Measurements from ENCODE around the gene RTKN. TPM values are rescaled to one million over a fixed set of nuclear protein-coding genes. Genes with fewer than 3 reads are reported as not detected.
A peak's percentile ranks its signal among the peaks of the same experiment; 100 is the strongest.
"Not testable (repeated sequence)": the region's sequence is repeated elsewhere in the genome, so short reads cannot be mapped to it uniquely, and the experiment has no call there.

RTKN gene, protein sequence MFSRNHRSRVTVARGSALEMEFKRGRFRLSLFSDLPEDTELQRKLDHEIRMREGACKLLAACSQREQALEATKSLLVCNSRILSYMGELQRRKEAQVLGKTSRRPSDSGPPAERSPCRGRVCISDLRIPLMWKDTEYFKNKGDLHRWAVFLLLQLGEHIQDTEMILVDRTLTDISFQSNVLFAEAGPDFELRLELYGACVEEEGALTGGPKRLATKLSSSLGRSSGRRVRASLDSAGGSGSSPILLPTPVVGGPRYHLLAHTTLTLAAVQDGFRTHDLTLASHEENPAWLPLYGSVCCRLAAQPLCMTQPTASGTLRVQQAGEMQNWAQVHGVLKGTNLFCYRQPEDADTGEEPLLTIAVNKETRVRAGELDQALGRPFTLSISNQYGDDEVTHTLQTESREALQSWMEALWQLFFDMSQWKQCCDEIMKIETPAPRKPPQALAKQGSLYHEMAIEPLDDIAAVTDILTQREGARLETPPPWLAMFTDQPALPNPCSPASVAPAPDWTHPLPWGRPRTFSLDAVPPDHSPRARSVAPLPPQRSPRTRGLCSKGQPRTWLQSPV
- 70.4 TPM for polyA plus RNA-seq (ENCODE audit: insufficient read length)
- long read RNA-seq, donor 1, transcript RTKN-202 (12 exons, 2,142 nt) = major isoform, 13 of 19 reads
- long read RNA-seq, donor 1, partial matches to known transcripts = 0 of 19 reads
- long read RNA-seq, donor 1, other reads (novel, unspliced or antisense) = 0 of 19 reads
- long read RNA-seq, donor 2, transcript RTKN-202 (12 exons, 2,142 nt) = major isoform, 5 of 12 reads
- long read RNA-seq, donor 2, partial matches to known transcripts = 0 of 12 reads
- long read RNA-seq, donor 2, other reads (novel, unspliced or antisense) = 0 of 12 reads
- long read RNA-seq, donor 3, transcript RTKN-202 (12 exons, 2,142 nt) = major isoform, 9 of 15 reads
- long read RNA-seq, donor 3, partial matches to known transcripts = 0 of 15 reads
- long read RNA-seq, donor 3, other reads (novel, unspliced or antisense) = 0 of 15 reads
- long read RNA-seq, donor 4, partial matches to known transcripts = 0 of 1 reads
- long read RNA-seq, donor 4, other reads (novel, unspliced or antisense) = 0 of 1 reads
- long read RNA-seq, donor 5, transcript RTKN-202 (12 exons, 2,142 nt) = major isoform, 14 of 21 reads
- long read RNA-seq, donor 5, transcript RTKN-203 (13 exons, 2,646 nt) = minor isoform, 5 of 21 reads
- long read RNA-seq, donor 5, partial matches to known transcripts = 0 of 21 reads
- long read RNA-seq, donor 5, other reads (novel, unspliced or antisense) = 0 of 21 reads
- long read RNA-seq, donor 6, transcript RTKN-202 (12 exons, 2,142 nt) = major isoform, 11 of 17 reads
- long read RNA-seq, donor 6, partial matches to known transcripts = 0 of 17 reads
- long read RNA-seq, donor 6, other reads (novel, unspliced or antisense) = 0 of 17 reads
- long read RNA-seq, donor 7, transcript RTKN-202 (12 exons, 2,142 nt) = major isoform, 12 of 24 reads
- long read RNA-seq, donor 7, partial matches to known transcripts = 0 of 24 reads
- long read RNA-seq, donor 7, other reads (novel, unspliced or antisense) = 0 of 24 reads
- long read RNA-seq, donor 8, transcript RTKN-202 (12 exons, 2,142 nt) = major isoform, 5 of 8 reads
- long read RNA-seq, donor 8, partial matches to known transcripts = 0 of 8 reads
- long read RNA-seq, donor 8, other reads (novel, unspliced or antisense) = 0 of 8 reads

DNA sequence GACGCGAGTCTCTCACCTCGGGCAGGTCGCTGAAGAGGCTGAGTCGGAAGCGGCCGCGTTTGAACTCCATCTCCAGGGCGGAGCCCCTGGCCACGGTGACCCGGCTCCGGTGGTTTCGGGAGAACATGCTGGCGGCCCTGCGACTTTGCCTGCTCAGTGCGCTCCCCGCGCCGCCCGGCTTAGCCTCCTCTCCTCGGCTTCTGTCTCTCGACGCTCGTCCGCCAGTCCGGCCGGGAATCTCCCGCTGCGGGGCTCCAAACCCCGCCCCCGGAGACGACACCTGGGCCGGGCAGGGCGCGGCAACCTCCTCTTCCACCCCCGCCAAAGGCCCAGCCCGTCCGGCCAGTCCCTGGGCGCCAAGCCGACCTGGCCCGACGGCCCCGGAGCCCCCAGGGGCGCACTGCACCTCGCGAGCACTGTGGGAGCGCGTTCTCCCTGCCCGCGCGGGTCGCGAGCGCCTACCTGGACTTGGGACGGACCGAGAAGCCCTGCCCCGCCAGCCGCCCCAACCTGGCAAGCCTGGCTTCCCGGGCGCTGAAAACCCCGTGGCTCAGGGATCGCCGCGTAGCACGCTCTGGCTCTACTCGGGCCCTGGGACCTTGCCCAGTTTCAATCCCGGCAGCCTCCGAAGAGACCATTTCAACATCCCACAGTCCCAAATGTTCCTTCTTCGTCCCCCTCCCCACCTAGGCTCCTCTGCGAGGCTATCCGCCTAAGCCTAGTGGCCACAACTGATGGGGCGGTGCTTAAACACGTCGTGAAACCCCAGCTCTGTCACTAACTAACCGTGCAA lies at the start of gene RTKN:
Gene RTKN (minus strand): TSS at position 248 of the 793 bp plus-strand sequence. CDS start 121 bp downstream, at position 127.
- peak; percentile 53 for DNase-seq

DNA sequence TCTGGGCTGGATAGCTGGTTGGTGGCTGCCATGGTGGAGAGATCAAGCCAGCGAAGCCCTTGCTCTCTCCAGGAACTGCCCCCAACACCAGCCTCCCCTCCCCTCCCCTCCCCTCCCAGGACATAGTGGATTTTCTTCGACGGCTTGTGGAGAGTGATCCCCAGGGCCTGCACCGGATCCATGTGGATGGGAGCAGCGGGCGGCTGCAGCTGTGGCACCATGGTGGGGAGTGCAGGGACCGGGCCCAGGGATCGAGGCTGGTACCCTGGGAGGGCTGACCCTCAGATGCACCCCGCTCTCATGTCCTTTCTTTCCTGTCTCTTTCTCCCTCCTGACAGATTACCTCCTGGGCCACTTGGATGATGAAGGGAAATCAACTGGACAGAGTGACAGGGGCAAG lies 48.2 kb upstream of the RTKN start:
- no peak for DNase-seq

DNA sequence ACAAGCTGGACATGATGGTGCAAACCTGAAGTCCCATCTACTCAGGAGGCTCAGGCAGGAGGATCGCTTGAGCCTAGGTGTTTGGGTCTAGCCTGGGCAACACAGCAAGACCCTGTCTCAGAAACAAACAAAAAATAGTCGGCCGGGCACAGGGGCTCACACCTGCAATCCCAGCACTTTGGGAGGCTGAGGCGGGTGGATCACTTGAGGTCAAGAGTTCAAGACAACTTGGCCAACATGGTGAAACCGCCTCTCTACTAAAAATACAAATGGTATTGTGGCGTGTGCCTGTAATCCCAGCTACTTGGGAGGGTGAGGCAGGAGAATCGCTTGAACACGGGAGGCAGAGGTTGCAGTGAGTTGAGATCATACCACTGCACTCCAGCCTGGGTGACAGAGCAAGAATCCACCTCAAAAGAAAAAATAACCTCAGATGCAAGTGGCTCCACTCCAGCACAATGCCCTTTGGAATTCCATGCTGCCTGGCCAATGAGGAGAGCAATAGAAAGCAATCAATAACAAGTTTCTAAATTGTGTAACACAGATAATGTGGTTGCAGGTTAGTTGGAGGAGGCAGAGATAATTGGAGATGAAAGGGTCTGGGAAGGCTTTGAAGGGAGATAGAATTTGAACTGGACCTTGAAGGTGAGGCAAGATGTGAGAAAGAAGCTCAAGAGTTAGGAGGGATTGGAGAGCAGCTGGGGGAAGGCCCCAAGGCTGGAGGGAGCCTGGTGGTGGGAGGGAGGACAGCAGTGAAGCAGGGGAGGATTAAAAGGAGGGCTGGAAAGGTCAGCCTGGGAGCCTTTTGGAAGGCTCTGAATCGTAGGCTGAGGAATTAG lies 47.1 kb upstream of the RTKN start:
- DNase-seq = no peak

DNA sequence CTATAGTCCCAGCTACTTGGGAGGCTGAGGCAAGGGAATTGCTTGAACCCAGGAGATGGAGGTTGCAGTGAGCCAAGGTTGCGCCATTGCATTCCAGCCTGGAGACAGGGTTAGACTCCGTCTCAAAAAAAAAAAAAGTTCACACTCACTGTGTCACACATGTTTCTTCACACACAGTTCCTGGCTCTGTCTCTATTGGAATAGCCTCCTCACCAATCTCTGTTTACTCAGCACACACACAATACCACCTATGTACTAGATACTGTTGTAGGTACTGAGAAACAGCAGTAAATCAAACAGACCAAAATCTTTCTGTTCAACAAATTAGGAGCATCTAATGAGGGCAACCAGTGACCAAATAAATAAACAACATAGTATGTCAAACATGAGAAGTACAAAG lies 44.4 kb upstream of the RTKN start:
- no peak for DNase-seq

DNA sequence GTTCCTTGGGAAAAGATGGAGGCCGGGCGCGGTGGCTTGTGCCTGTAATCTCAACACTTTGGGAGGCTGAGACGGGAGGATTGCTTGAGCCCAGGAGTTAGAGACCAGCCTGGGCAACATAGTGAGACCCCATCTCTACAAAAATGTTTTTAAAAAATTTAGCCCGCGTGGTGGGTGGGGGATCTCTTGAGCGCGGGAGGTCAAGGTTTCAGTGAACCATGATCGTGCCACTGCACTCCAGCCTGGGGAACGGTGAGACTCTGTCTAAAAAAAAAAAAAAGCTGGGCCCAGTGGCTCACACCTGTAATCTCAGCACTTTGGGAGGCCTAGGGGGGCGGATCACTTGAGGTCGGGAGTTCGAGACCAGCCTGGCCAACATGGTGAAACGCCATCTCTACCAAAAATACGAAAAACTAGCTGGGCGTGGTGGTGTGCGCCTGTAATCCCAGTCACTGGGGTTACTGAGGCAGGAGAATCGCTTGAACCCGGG lies 42.0 kb upstream of the RTKN start:
- not testable (repeated sequence) for DNase-seq

DNA sequence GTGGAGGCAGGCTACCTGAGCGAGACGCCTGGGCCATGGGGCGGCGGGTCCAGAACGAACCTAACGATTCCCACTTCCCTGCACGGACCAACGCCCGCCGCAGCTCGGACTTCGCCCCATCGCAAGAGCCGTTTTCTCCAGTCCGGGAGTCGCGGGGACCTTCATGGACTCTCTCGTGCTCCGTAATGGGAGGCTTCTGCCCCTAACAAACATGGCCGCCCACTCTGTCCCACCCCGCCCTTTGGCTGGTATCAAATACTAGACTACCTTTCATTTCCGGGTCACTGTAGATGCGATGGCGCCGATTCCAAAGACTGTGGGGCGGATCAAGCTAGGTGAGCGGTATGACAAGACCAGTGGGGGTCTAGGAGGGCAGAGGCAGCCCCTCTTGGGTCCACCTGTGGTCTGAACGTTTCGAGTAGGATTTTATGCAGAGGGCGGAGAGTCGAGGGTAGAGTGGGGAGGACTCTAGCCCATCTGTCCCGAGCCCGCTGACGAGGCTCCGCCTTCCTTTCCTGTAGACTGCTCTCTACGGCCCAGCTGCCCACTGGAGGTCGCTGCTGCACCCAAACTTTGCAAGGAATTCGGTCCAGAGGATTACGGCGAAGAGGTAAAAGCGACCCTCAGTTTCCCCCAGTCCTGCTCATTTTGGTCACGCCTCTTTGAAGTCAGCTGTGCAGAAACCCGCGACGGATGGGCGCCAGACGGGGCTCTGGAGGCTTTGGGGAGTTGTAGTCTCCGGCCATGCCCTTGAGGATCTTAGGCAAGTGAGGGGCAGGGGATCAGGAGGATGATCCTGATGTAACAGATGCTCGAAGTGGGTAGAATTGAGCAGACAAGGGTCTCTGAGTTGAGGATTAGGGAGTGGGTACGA lies 41.3 kb upstream of the RTKN start, which contains the start of the genes CCDC142 and TTC31:
Gene CCDC142 (minus strand): TSS at position 198 of the 874 bp plus-strand sequence. CDS start 161 bp downstream, at position 37.
Gene TTC31 (plus strand): TSS at position 281 of the 874 bp plus-strand sequence. CDS start 15 bp downstream, at position 296.
- peak; percentile 97 for DNase-seq

DNA sequence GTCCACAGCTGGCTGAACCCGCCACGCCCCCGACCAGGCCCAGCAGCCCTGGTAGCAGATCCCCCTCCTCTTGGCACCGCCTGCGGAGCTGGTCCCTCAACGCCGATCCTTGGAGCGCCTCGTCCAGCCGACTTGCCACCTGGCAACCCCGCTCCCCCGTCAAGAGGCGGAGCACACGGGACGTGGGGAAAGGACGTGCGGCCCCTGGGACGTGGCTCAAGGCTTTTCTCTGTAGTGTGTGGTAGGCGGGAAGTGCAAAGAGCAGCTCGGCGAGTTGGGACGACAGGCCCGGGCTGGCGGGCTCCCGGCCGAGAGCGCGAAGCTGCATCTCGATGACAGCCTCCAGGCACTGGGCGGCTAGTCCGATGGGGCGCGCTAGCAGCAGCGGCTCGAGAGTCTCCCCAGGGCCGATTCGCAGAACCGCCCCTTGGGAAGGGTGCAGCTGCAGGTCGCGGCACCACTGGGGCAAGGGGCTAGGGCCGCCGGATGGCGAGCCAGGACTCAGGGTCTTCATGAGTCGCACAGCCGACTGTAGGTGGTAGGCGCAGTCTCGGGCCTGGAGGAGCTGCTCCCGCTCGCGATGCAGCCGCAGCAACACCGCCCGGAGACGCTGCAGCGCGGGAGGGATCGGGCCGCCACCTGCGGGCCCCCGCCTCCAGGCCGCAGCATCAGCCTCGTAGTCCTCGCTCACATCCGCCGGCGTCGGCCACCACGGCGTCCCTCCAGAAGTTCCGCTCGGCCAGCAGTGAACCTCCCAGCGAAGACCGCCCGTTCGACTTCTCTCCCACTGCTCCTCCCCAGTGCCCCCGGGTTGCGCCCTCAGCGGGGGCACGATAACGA lies 40.4 kb upstream of the RTKN start:
- no peak for DNase-seq

DNA sequence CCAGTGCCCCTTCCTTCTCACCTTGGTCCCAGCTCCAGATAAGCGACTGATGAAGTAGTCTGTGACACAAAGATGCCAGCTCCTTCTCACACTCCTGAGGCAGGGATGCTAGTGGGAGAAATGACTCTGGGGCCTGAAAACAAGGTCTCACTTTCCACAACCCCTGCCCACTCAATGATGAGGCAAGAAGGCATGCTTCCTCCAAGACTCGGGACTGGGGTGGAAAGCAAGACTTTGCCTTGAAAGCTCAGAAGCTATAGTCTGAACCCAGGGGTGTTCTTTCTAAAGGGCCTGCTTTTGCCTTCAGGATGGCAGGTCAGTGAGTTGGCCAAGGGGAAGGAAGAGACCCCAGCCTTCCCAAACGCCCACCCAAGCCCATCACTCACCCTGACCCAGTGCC lies 39.7 kb upstream of the RTKN start:
- no peak for DNase-seq

DNA sequence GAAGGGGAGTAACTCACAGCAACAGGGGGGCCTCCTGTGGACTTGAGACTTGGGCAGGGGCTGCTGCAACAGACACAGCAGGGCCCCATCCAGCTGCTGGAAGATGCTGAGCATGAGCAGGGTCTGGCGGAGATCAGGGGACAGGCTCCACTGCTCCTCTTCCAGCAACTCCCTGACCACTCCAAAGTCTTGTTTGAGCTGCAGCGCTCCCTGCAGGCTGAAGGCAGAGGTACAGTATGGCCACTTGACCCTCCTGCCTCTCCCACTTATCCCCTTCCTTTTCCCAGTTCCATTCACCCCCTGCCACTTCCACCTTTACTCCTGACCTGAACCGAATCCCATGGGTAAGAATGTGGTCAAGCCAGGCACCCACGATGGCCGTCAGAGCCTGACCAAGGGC lies 33.2 kb upstream of the RTKN start:
- DNase-seq = no peak

DNA sequence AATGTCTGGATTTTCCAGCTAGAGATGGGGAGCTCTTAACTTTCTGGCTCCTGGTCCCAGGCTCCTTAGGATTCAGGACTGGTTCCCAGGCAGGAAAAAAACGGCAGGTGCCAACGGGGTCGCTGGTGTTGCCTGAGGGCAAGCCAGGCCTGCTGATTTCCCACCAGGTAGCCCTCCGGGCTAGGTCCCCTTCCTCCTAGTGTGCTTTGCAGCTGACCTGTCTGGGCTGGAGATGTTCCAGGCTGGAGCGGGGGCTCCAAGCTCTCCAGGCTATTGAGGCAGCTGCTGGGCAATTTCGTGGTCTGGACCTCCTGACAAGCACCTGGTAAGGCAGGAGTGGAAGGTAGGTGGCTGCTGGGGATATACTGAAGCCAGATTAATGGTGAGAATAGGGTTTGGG lies 32.7 kb upstream of the RTKN start:
- no peak for DNase-seq

DNA sequence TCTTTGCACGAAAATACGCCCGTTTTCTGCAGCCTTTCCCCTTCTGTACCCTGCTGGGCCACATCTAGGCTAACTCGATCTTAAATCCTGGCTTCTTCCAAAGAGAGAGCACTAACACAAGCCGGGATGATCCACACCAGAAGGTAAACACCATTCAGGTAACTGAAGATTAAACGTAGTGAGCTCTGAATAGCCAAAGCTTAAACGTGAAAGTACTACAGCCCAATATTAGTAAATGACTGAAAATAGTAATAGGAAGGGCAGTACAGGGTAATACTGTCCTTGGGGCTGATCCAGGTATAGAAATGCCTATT lies 31.2 kb upstream of the RTKN start:
- no peak for DNase-seq

DNA sequence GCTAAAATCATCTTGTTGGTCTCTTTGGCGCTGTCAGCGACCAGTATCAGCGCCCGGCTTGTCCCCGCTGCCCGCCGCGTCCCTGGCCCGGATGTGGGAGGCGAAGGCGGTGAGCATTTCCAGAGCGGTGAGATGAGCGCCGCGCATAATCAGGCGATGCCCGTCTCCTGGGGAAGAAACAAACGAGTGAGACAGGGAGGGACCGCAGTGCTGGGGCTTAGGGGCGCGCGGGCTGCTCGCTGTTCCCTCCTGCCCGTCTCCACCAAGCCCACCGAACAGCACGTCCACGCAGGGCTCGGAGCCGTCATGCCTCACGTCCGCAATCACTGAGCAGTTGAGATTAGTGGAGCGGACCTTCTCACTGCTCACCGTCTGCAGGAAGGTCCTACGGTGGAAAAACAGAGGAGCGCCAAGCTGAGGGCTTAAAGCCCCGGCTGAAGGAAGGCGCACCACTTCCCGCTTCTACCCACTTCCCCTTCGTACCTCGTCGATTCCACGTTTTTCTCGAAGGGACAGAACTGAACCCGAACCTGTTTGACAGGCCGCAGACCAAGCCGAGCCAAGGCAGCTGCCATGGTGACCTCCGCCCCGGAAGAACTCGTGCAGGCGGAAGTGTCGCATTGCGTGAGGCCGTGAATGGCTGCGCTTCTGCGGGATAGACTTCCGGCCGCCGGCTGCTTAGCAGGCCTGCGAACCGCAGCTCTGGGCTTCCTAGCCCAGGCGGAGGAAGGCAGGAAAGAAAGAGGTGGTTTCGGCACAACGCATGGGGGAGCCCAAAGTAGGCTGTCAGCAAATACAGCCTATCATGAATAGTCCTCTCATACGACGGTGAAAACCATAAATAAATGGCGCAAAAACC lies 30.6 kb upstream of the RTKN start, which contains the start of gene MRPL53:
Gene MRPL53 (minus strand): TSS at position 595 of the 859 bp plus-strand sequence. CDS start 20 bp downstream, at position 575.
- peak; percentile 96 for DNase-seq

DNA sequence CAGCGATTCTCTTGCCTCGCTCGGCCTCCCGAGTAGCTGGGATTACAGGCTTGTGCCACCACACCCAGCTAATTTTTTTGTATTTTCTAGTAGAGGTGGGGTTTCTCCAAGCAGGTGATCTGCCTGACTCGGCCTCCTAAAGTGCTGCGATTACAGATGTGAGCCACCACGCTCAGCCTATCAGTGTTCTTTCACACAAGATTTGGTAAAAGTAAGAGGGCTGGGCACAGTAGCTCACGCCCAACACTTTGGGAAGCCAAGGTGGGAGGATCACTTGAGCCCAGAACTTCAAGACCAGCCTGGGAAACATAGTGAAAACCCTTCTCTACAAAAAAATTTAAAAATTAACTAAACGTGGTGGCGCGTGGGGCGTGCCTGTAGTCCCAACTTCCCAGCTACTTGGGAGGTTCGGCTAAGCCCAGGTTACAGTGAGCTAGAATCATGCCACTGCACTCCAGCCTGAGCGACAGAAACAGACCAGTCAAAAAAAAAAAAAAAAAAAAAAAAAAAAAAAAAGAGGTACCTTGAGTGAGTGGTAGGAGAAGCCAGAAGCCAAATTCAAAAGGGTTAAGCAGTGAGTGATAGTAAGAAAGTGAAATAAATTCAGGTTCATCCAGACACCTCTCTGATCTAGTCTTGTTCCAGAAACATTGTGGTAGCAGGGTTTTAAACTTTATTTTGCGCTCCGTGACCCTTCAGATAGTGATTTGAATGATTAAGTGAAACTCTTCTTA lies 29.8 kb upstream of the RTKN start:
- no peak for DNase-seq

DNA sequence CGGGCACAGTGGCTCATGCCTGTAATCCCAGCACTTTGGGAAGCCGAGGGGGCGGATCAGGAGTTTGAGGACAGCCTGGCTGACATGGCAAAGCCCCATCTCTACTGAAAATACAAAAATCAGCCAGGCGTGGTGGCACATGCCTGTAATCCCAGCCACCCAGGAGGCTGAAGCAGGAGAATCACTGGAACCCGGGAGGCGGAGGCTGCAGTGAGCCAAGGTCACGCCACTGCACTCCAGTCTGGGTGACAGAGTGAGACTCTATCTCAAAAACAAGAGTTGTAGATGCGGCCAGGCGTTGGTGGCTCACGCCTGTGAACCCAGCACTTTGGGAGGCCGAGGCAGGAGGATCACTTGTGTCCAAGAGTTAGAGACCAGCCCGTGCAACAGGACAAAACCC lies 29.0 kb upstream of the RTKN start:
- not testable (repeated sequence) for DNase-seq

DNA sequence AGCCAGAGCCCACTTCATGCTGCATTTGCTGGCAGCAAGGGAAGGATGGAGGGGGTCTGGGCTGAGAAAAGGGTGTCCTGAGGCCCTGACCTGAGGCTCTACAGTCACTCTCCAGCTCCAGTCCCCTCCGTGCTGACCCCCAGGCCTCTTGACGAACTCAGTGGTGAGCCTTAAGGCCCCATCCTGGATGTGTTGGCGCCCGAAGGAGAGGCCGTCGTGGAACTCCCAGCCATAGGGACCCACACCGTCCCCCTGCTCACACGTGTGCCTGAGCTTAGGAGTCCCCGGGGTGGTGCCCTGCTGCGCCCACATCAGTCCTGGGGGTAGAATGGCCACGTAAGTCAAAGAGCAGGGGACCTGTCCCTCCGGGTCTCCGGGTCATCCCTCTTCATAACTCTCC lies 22.7 kb upstream of the RTKN start:
- no peak for DNase-seq

DNA sequence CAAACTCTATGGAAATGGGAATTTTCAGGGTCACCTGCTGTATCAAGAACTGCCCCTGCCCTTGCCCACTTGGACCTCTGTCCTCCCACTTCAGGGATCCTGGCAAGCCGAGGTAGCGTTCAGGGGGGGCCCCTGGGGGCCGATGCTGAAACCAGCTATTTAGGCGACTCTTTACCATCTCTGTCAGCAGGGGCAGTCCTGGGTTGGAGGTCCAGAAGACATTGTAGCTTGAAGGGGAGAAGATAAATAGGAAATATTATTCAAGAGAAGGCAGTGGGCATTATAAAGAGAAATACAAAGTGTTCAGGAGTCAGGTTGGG lies 21.0 kb upstream of the RTKN start:
- DNase-seq = no peak

Data from left kidney (tissue), 8 donors.